Measurements from ENCODE around the gene FAT1. TPM values are rescaled to one million over a fixed set of nuclear protein-coding genes. Genes with fewer than 3 reads are reported as not detected.

FAT1 gene
- total RNA-seq, 1 donor from 2014 or later, result 0.90 TPM

DNA sequence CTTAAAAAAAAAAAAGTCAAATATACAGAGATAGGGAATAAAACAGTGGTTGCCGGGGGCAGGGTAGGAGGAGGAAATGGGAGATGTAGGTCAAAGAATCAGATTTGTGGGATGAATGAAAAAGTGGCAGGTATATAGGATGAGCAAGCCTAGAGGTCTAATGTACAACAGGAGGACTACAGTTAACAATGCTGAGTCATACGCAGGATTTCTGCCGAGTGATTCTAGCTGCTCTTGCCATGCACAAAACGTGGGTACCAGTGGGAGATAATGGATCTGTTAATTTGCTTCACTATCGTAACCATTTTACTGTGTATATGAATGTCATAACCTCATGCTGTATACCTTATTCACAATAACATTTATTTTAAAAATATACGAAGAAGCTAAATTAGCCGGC, 157.6 kb downstream of the FAT1 start:
- no peak for DNase-seq (ENCODE audit: low read depth in 2 of 2)

- no peak for DNase-seq (ENCODE audit: low read depth in 2 of 2)
These were observed 159.9 kb downstream of the FAT1 start for GRCh38 chr4:186563761-186564160.

DNA sequence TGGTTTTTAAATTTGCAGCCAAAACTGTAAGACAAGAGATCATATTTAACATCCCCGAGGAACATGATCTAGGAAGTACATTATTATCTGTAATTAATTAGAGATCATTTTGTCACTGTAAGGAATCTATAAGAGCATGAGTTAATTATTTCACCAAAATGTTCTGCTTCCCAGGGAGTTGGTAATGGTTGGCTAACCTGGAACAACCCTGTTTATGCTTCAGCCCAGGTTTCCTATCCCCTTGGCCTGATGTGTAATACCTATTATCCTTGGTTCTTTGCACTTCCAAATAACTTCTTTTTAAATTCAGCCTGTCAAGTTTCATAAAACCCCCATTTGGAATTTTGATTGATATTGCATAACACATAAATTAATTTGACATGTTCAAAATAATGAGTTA, 161.9 kb downstream of the FAT1 start:
- DNase-seq (ENCODE audit: low read depth in 2 of 2), result no peak

- no peak for DNase-seq (ENCODE audit: low read depth in 2 of 2)
These were observed 163.0 kb downstream of the FAT1 start for GRCh38 chr4:186560647-186561046.

GRCh38 chr4:186557486-186557885, 166.2 kb downstream of the FAT1 start:
- no peak for DNase-seq (ENCODE audit: low read depth in 2 of 2)

DNA sequence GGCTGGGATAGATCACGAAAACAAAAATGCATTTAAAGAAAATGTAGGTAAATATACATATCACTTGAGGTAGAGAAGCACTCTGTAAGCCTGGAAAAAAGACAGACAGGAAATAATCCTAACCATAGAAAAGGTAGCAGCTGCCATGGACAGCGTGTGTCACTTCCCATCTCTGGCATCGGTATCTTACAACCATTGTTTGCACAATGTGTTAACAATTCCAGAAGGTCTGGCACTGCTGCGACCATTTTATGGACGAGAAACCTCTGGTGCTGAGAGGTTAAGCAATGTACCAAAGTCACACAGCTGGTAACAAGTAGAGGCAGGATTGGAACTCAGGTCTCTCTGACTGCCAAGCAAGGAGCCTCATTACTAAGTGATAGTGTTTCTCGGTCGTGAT, 166.6 kb downstream of the FAT1 start:
- no peak for DNase-seq (ENCODE audit: low read depth in 2 of 2)

- DNase-seq (ENCODE audit: low read depth in 2 of 2), result no peak
These were observed 168.5 kb downstream of the FAT1 start, which contains the start of gene MTNR1A for GRCh38 chr4:186554914-186555827. MTNR1A (minus strand) TSS chr4:186555567; CDS start chr4:186555365, 202 bp downstream.

DNA sequence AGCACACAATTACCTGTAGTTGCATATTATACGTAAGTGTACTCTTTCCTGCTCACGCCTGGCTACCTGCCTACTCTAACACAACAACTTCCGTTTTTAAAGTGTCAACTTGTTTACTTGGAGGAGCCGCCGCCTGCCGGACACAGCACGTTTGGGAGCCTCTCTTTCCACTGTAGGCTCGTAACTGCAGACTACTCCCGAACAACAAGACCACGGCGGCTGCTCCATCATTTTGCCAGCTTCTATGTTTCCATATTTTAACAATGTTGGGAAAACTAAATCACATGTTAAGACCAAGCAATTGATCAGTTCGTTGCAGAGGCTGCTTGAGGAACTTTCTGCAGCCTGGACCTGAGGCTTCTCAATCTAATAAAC, 169.1 kb downstream of the FAT1 start:
- DNase-seq (ENCODE audit: low read depth in 2 of 2), result no peak

DNA sequence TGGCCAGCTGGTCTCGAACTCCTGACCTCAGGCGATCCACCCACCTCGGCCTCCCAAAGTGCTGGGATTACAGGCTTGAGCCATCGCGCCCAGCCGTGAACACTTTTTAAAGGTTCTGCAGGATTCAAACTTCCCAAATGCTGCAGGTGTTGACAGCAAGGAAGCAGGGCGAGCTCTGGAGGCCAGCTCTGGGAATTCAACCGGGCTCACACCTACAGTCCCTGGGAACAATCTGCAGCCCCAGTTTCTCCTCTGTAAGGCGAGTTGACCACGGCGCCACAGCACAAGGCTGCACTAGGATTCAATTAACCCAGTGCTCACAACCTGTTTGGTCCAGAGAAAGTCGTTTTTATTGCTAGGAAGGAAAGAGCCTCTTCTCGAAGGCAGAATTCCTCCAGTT, 169.9 kb downstream of the FAT1 start:
- no peak for DNase-seq (ENCODE audit: low read depth in 2 of 2)

DNA sequence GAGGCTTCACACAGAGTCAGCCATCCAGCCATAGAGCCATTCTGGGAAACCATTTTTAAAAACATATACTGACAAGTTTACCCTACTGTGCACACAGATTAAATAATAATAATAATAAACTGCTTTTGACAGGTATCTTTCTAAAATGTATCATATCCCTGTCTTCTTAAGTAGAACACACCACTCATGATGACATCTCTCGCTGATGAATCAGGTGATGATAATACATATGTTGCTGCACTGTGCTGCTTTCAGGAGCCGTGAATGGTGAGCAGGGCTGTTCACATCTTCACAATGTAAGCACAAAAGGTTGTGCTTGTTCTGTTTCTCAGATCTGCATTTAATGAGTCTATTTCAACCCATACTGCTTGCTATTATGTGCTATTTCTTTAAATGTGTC, 171.8 kb downstream of the FAT1 start:
- DNase-seq (ENCODE audit: low read depth in 2 of 2), result no peak

GRCh38 chr4:186545436-186545835, 178.2 kb downstream of the FAT1 start:
- DNase-seq (ENCODE audit: low read depth in 2 of 2), result no peak

DNA sequence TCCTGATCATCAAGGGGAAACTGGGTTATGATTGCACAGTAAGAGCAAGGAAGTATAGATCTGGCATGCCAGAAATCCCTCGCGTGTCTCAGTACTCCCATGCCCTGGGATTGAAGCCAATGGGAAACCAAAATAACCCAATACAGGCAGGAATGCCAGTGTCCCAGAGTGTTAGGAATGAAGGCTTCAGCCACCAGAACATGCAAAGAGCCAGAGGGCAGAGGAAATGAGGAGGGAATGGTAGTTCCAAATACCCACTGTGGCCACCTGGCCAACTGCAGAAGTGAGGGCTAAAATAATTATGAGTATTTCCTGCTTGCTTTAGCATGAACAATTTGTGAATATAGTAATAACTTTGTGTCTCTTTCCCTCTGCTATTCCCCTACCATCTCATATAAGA, 180.4 kb downstream of the FAT1 start:
- no peak for DNase-seq (ENCODE audit: low read depth in 2 of 2)

- no peak for DNase-seq (ENCODE audit: low read depth in 2 of 2)
These were observed 181.9 kb downstream of the FAT1 start for GRCh38 chr4:186541801-186542200.

GRCh38 chr4:186537843-186538521, 185.7 kb downstream of the FAT1 start:
- no peak for DNase-seq (ENCODE audit: low read depth in 2 of 2)

Other genes with a start within 250 kb of the FAT1 start
- gene MTNR1A, start 168.3 kb downstream of the FAT1 start, total RNA-seq, result not detected in 2 replicates

Data from dermis microvascular lymphatic vessel endothelial cell (primary cell).